Thymus (tissue), 11 donors: ENCODE data around the gene SF3B2. TPM values are rescaled to one million over a fixed set of nuclear protein-coding genes. Genes with fewer than 3 reads are reported as not detected.

Source experiments
- DNase-seq, 9 donors: peaks; one replicate each; pipeline ENCODE4 v3.0.0-alpha.2; 2013; ENCODE audit warnings: low spot score in 9 of 9, low read depth in 6 of 9, missing footprints in 1 of 9
- H3K27ac ChIP-seq, 2 donors: one replicate each; pipeline ENCODE4 v1.5.1; 2013; ENCODE audit warnings: control low read depth in 1 of 2, low read depth in 1 of 2, low read length in 1 of 2, mild to moderate bottlenecking in 1 of 2, moderate library complexity in 1 of 2
- H3K27me3 ChIP-seq, 2 donors: one replicate each; pipeline ENCODE4 v1.5.1; 2013; ENCODE audit warnings: low read length in 1 of 2; ENCODE audit not compliant: control insufficient read depth in 2 of 2, insufficient read depth in 1 of 2
- H3K36me3 ChIP-seq, 2 donors: one replicate each; pipeline ENCODE4 v1.5.1; 2013; ENCODE audit warnings: low read length in 1 of 2, mild to moderate bottlenecking in 1 of 2, moderate library complexity in 1 of 2; ENCODE audit not compliant: control insufficient read depth in 2 of 2, insufficient read depth in 2 of 2
- H3K4me1 ChIP-seq, 2 donors: one replicate each; pipeline ENCODE4 v1.5.1; 2013; ENCODE audit warnings: low read length in 2 of 2; ENCODE audit not compliant: control insufficient read depth in 2 of 2, insufficient read depth in 2 of 2
- H3K4me3 ChIP-seq, 2 donors: one replicate each; pipeline ENCODE4 v1.5.1; 2013; ENCODE audit warnings: low read length in 2 of 2, control low read depth in 1 of 2, mild to moderate bottlenecking in 1 of 2
- H3K9me3 ChIP-seq, 2 donors: one replicate each; pipeline ENCODE4 v1.5.1; 2013; ENCODE audit warnings: low read length in 1 of 2, mild to moderate bottlenecking in 1 of 2; ENCODE audit not compliant: control insufficient read depth in 2 of 2, insufficient read depth in 1 of 2
- WGBS: extraction: QIAGEN DNeasy Blood & Tissue Kit; methylation state at CpG from one replicate; pipeline ENCODE4 v1.1.7; 2013; 5-methylcytosine and 5-hydroxymethylcytosine counted together
- polyA plus RNA-seq: library from polyadenylated mRNA; stranded (reverse); fragments of 200-250 nt; gene quantifications from one replicate; pipeline ENCODE4 v1.2.3, GENCODE V29; 2013
- total RNA-seq: library from RNA; stranded (reverse); fragments of 120-200 nt; gene quantifications from one replicate; pipeline ENCODE4 v1.2.4, GENCODE V29; 2013
- donor health status: healthy.

Gene SF3B2
- total and polyA plus RNA-seq, 2 donors: 127 to 147 TPM

DNA sequence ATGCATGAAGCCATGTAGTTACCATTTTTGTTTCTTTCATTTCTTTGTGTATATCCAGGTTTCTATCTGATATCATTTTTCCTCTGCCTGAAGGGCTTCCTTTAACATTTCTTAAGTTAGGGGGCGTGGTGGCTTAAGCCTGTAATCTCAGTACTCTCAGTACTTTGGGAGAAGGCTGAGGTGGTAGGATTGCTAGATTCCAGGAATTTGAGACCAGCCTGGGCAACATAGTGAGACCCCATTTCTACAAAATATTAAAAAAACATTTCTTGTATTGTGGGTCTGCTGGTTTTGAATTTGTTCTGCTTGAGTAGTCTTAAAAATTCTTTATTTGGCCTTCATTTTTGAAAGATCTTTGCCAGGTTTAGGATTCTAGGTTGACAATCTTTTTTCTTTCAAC, 12.4 kb downstream of the SF3B2 start:
- no peak for DNase-seq
- H3K9me3 ChIP-seq: no peaks in the 10 kb centered on the region
- H3K27ac ChIP-seq: no peak overlapping the region
- WGBS: 98% methylated on average over 1 of the region's 1 CpG
- no peaks in the 10 kb centered on the region for H3K27me3 ChIP-seq
- H3K4me3 ChIP-seq: no peak overlapping the region
- H3K36me3 ChIP-seq: peaks cover 76 to 92% of the 10 kb centered on the region in 2 donors
- peaks cover 6 to 18% of the 10 kb centered on the region in 2 donors for H3K4me1 ChIP-seq

DNA sequence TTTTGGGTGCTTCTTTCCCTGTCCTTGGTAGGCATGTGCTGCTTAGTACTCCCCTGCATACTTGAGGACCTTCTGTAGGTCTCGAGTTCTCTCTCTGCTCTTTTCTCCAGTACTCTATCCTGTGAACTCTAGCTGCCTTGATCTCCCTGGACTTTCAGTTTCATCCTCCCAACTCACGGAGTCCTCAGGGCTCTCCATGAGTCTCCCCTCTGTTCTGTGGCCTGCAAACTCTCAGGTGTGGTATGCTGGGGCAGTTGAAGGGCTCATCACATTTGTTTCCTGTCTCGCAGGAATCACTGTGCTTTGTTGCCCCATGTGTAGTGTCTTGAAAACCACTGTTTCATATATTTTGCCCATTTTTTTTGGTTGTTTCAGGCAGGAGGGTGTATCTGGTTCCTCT, 14.6 kb downstream of the SF3B2 start:
- Histone ChIP-seq H3K4me3 (no peak overlapping the region), H3K9me3 (no peaks in the 10 kb centered on the region), H3K36me3 (peaks cover 55 to 70% of the 10 kb centered on the region in 2 donors), H3K27ac (no peak overlapping the region), H3K4me1 (peaks cover 9 to 30% of the 10 kb centered on the region in 2 donors), H3K27me3 (no peaks in the 10 kb centered on the region)
- 51% methylated on average over 3 of the region's 3 CpGs for WGBS
- DNase-seq: no peak

DNA sequence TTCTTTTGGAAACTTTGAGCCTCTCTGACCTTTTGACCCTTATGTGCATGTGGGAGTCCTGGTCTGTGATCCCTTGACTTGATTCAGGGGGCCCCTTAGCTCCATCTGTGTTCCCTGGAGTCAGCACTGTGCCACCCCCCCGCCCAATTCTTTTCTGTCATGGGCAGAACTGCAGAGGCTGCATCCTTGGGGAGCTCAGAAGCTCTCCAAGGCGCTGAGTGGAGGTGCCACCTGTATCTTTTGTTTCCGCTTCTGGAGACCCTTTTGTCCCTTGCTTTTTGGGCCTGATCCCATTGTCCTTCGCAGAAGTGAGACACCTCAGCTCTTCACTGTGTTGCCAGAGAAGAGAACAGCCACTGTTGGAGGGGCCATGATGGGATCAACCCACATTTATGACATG, 15.5 kb downstream of the SF3B2 start:
- no peak for DNase-seq
- Histone ChIP-seq H3K36me3 (peaks cover 54 to 67% of the 10 kb centered on the region in 2 donors), H3K4me1 (peaks cover 9 to 36% of the 10 kb centered on the region in 2 donors), H3K9me3 (no peaks in the 10 kb centered on the region), H3K4me3 (no peak overlapping the region), H3K27me3 (no peaks in the 10 kb centered on the region), H3K27ac (no peak overlapping the region)
- 98% methylated on average over 4 of the region's 4 CpGs for WGBS

DNA sequence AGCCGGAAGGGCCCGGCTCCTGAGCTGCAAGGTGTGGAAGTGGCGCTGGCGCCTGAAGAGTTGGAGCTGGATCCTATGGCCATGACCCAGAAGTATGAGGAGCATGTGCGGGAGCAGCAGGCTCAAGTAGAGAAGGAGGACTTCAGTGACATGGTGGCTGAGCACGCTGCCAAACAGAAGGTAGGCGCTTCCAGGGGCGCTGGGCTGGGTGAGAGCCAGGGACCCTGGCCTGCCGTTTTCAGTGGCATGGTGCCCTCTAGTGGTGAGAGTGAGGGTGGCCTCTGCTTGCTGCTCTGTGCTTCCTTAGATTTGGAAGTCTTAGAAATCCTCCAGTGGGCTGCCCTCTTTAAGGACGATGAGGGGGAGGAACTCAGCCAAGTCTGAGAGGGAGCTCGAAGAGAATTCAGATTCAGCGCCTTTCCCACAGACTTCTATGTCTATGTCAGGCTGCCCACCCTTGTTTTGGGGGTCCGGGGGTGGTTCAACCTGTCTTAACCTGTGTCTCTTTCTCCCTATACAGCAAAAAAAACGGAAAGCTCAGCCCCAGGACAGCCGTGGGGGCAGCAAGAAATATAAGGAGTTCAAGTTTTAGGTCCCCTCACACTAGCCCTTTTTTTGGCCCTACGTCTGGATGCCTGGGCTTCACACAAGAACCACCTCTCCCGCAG, 16.1 kb downstream of the SF3B2 start:
- no peak overlapping the region for H3K4me3 ChIP-seq
- no peaks in the 10 kb centered on the region for H3K27me3 ChIP-seq
- H3K4me1 ChIP-seq: peaks cover 9 to 38% of the 10 kb centered on the region in 2 donors
- WGBS: 69% methylated on average over 17 of the region's 17 CpGs
- no peaks in the 10 kb centered on the region for H3K9me3 ChIP-seq
- peak in 3 of 9 donors; percentile 68 to 82 (median 82) for DNase-seq
- H3K27ac ChIP-seq: peak overlapping the region; percentile 50 to 87
- H3K36me3 ChIP-seq: peaks cover 47 to 65% of the 10 kb centered on the region in 2 donors

DNA sequence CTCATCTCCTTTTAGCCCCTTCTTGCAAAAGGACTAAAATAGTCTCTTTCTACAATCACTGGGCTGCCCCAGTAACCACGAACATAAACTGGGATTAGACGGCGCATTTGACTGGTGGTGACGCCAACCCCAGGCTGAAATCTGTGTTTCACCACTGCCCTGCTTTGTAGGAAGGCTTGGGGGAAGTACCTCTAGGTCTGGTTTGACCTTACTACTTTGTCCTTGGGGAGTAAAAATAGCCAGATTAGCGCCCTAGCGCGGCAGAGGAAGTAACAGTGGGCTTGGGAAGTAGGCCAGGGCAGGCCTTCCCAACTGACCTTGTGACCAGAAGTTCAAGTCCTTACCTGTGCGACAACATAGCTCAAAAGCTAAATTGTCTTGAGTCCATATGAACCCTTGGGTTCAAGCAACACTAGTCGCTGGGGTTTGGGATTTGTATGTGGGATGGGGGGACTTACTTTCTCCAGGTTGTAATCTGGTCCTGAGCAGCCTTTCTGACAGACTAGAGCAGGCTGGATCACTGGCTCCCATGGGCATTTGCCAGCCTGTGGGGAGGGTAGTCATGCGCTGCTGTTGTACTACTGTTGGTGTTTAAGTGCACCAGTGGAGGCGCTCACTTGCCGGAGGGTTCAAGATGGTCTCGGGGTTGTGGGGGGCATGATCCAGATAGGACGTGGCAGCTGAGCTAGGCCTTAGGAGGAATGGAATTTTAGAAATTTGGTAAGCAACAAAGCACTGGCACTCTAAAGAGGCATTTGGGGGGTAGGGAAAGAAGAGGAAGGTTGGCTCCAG, 17.0 kb downstream of the SF3B2 start:
- 72% methylated on average over 14 of the region's 14 CpGs for WGBS
- Histone ChIP-seq H3K27ac (peak overlapping the region; percentile 85 to 87), H3K36me3 (peaks cover 42 to 62% of the 10 kb centered on the region in 2 donors), H3K4me3 (peak overlapping the region; percentile 44 to 89), H3K4me1 (peaks cover 9 to 38% of the 10 kb centered on the region in 2 donors), H3K9me3 (no peaks in the 10 kb centered on the region), H3K27me3 (no peaks in the 10 kb centered on the region)
- no peak for DNase-seq

DNA sequence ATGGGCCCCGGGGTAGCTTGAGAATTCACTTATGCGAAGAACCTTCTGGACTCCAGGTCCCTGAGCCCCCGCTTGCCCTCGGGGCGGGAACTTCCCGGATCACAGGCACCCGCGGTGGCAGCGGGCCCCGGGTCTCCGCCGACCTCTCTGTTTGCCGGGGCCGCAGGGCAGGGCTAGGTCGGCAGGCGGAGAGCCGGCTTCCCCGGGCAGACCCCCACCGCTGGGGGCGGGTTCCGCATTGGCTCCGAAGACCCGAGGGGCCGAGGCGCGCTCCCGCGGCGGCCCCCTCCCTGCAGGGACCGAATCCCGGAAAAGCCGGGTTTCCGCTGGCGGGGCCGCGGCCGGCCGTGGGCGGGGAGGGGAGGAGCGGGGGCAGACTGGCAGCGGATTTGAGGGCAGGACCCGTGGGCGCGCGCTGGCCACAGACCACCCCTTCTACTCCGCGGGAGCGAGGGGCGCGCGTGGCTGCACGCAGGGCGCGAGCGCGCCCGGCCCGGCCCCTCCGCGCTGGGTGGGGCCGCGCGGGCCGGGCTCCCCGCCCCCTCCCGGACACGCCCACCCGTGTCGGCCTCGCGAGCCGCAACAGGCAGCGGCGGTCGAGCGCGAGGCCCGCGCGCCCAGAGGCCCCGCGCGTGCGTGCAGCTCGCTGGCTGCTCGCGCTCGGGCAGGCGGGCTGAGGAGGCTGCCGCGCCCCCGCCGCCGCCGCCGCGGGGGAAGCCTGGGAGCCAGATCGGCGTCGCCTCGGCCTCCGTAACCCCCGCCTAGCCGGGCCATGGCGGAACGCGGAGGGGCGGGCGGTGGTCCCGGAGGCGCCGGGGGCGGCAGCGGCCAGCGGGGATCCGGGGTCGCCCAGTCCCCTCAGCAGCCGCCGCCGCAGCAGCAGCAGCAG, 17.8 kb downstream of the SF3B2 start, which contains the start of gene PACS1:
PACS1 (plus strand) TSS at position 558 of the 889 bp plus-strand sequence; CDS start at position 773, 215 bp downstream.
- Histone ChIP-seq H3K4me3 (peak within 1 kb of the TSS; percentile 48 to 89), H3K4me1 (peaks cover 9 to 38% of the 10 kb centered on the region in 2 donors), H3K27me3 (no peaks in the 10 kb centered on the region), H3K27ac (peak within 1 kb of the TSS; percentile 85 to 87), H3K9me3 (no peaks in the 10 kb centered on the region), H3K36me3 (peaks cover 37 to 60% of the 10 kb centered on the region in 2 donors)
- WGBS: under 1% methylated on average over 120 of the region's 120 CpGs
- peak in 3 of 9 donors; percentile 68 to 82 (median 75) for DNase-seq

DNA sequence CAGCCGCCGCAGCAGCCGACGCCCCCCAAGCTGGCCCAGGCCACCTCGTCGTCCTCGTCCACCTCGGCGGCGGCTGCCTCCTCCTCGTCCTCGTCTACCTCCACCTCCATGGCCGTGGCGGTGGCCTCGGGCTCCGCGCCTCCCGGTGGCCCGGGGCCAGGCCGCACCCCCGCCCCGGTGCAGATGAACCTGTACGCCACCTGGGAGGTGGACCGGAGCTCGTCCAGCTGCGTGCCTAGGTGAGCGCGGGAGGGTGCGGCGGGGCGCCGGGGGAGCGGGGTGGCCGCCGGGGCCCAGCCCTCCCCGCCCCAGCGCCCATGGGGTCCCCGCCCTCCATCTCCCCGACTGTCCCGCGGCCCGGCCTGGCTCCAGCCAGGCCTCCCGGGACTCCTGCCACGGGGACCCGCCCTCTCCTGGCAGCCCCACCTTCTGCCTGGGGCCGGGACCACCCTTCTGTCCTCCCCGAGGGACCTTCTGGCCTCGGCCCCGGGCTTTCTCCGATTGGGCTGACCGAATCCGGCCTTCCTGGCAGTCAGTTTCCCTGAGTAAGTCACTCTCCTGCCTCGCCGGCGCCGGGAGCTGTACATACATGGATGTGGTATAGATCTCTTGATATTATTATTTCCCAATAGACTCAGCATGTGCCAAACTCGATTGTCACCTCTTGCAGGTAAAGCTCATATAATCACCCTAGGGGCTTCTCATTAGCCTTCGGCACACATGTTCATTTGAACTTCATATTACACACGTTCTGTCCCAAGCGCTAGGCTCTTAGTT, 18.6 kb downstream of the SF3B2 start:
- H3K36me3 ChIP-seq: peaks cover 34 to 55% of the 10 kb centered on the region in 2 donors

DNA sequence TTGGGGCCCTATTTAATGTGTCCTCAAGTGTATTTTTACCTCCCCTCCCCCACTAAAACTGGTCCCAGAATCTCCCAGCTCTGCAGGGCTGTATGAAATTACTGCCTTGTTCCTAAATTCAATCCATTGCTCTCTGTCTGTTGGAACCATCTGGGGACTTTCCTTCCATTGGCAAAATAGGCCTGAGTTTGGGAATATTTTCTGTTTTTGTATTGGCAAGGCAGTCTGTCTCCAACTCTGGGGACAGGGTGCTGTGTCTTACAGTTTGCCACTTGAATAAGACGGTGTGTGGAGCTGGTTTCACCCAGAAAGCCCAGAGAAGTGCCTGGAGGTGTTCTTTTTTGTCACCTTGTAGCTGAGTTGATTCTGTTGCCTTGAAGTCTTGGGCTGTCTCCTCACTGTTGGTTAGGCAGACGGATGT, 19.2 kb downstream of the SF3B2 start:
- Histone ChIP-seq H3K27me3 (no peaks in the 10 kb centered on the region), H3K27ac (peak overlapping the region; percentile 66 to 81), H3K36me3 (peaks cover 30 to 49% of the 10 kb centered on the region in 2 donors), H3K4me1 (peaks cover 9 to 38% of the 10 kb centered on the region in 2 donors), H3K4me3 (peak overlapping the region; percentile 48 to 89), H3K9me3 (no peaks in the 10 kb centered on the region)
- peak in 2 of 9 donors; percentile 27 to 65 for DNase-seq
- 26% methylated on average over 2 of the region's 2 CpGs for WGBS

More for the DNA sequence above, 18.6 kb downstream of the SF3B2 start:
- Histone ChIP-seq H3K4me1 (peaks cover 9 to 38% of the 10 kb centered on the region in 2 donors), H3K9me3 (no peaks in the 10 kb centered on the region), H3K27ac (peak overlapping the region; percentile 66 to 85), H3K27me3 (no peaks in the 10 kb centered on the region), H3K4me3 (peak overlapping the region; percentile 48 to 89)
- peak in 2 of 9 donors; percentile 16 to 37 for DNase-seq
- 1% methylated on average over 60 of the region's 60 CpGs for WGBS
